ENCODE results near the gene STAP1. TPM values are rescaled to one million over a fixed set of nuclear protein-coding genes. Genes with fewer than 3 reads are reported as not detected.

STAP1 gene
- total and polyA plus RNA-seq, 2 of the 8 experiments (the other 6 are each of a cell fraction or from before 2014, with no cell fraction given), result not detected

DNA sequence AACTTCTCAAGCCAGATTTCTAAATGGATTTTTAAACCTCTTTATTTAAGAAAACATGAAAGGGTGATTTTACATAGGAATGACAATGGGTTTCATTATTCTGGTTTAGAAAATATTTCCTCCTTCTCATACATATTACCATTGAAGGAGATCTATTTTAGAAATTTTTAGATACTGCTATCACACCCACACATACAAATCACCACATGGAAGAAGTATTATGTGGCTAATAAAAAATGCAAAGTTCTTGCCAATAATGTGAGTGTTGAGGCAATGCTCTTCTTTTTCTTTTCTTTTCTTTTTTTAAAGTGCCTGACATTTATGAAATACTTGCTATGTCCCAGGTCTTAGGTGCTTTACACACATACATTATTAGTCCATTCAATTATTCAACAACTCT, 6.8 kb downstream of the STAP1 start:
- POLR2A ChIA-PET (ENCODE audit: partially characterized antibody), result no interaction called here
- no peaks in the 10 kb centered on the region for H3K27me3 ChIP-seq (replicated peaks in 1 of 4; ENCODE audit: control insufficient read depth in 3 of 4, extremely low read depth in 1 of 4, insufficient read depth in 3 of 4, low read length in 3 of 4)
- H3K4ac ChIP-seq (replicated peaks; ENCODE audit: insufficient read length, low read depth, low read length), result no peak overlapping the region
- no peaks in the 10 kb centered on the region for H3K79me2 ChIP-seq (ENCODE audit: control insufficient read depth in 1 of 2, insufficient read depth in 2 of 2, low read length in 2 of 2)
- no peak overlapping the region for H2BK20ac ChIP-seq (ENCODE audit: low read length)
- H3K79me1 ChIP-seq (ENCODE audit: low read depth, low read length), result no peaks in the 10 kb centered on the region
- H3K4me2 ChIP-seq (ENCODE audit: insufficient read depth in 1 of 2, low read depth in 2 of 2, low read length in 2 of 2), result no peak overlapping the region
- no peak for TF ChIP-seq SIRT6 (IDR thresholded peaks at IDR 0.05; ENCODE audit: low read length)
- no peak overlapping the region for H4K5ac ChIP-seq (ENCODE audit: insufficient read length, low read depth, low read length)
- H3K9me3 ChIP-seq (ENCODE audit: insufficient read depth in 2 of 2, low read depth in 1 of 2, low read length in 1 of 2), result no peaks in the 10 kb centered on the region
- no peak overlapping the region for H3K23ac ChIP-seq (ENCODE audit: insufficient read length)
- H2BK12ac ChIP-seq (ENCODE audit: low read depth, low read length), result no peak overlapping the region
- no peak overlapping the region for H3K18ac ChIP-seq (ENCODE audit: extremely low read depth, low read length)
- CTCF ChIA-PET (ENCODE audit: partially characterized antibody), result interaction anchor here (1.1 kb wide), 1 partner anchor 15 kb away, joined by 3 read pairs; no protein-coding TSS in a partner anchor
- H3K27ac ChIP-seq (ENCODE audit: low read depth, low read length), result no peak overlapping the region
- no peak overlapping the region for H2BK5ac ChIP-seq (ENCODE audit: low read depth, low read length)
- H4K20me1 ChIP-seq (replicated peaks in 1 of 2; ENCODE audit: control insufficient read depth in 1 of 2, insufficient read depth in 2 of 2, low read length in 2 of 2), result no peaks in the 10 kb centered on the region
- no peaks in the 10 kb centered on the region for H3K36me3 ChIP-seq (ENCODE audit: control insufficient read depth in 2 of 4, insufficient read depth in 4 of 4, low read length in 3 of 4)
- H2AFZ ChIP-seq (ENCODE audit: low read length), result no peak overlapping the region
- FAIRE-seq (no peak), DNase-seq (ENCODE audit: low read depth in 1 of 2, low spot score in 2 of 2) (no peak)
- H4K91ac ChIP-seq (replicated peaks; ENCODE audit: insufficient read length, low read length), result no peak overlapping the region
- H3K4me1 ChIP-seq (replicated peaks in 1 of 4; ENCODE audit: control insufficient read depth in 3 of 4, insufficient read depth in 4 of 4, low read length in 3 of 4), result no peaks in the 10 kb centered on the region
- no peak overlapping the region for H3K4me3 ChIP-seq (ENCODE audit: extremely low read depth in 1 of 4, insufficient read depth in 2 of 4, low read depth in 3 of 4, low read length in 4 of 4)
- no peak overlapping the region for H3K9ac ChIP-seq (replicated peaks in 1 of 4; ENCODE audit: extremely low read depth in 1 of 4, low read depth in 3 of 4, low read length in 3 of 4)
- no peak overlapping the region for H2AK5ac ChIP-seq (ENCODE audit: low read depth, low read length)
- H3K56ac ChIP-seq (replicated peaks; ENCODE audit: insufficient read length, low read depth, low read length), result no peak overlapping the region
- H4K8ac ChIP-seq (ENCODE audit: extremely low read depth, insufficient read depth, low read length), result no peak overlapping the region
- H2BK120ac ChIP-seq (replicated peaks; ENCODE audit: low read depth, low read length), result no peak overlapping the region
- H3K14ac ChIP-seq (ENCODE audit: insufficient read length), result no peak overlapping the region
- H3K23me2 ChIP-seq (ENCODE audit: low read depth, low read length), result no peaks in the 10 kb centered on the region
- no peak overlapping the region for H2BK15ac ChIP-seq (ENCODE audit: low read length)

All from H1 (cell line).